ENCODE results near the gene SHLD1.

The SHLD1 gene

DNA sequence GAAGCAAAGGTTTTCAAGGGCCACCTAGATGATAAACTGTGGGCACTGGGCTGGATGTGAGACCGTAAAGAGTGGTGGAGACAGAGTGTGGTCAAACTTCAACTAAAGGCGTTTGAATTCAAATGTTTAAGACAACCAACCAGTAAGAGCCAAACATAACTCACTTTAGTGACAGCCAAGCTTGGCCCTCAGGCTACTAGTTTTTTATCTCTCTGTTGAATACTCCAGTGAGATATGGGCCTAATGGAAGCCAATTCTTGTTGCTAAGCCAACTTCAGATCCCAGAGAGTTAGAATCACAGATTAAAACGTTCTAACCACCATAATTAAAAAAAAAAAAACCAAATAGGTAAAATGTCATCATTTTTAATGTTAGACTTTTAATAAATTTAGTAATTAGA is 142.9 kb downstream of the SHLD1 start:
- no peak for DNase-seq (ENCODE audit: low spot score)

DNA sequence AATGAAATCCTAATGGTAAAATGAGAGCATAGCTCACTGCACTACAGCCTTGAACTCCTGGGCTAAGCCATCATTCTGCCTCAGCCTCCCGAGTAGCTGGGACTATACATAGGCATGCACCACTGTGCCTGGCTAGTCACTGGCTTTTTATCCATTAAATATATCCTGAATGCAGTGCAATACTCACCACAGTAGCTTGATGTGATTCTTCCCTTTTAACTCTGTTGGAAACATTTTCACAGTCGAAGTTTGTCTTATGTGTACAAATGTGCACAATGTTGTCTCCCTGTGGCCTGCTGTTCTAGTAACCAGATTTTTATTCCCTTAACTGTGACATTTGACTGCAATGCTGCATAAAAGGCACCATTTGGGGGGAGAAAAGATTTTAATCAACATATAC is 143.4 kb downstream of the SHLD1 start:
- no peak for DNase-seq (ENCODE audit: low spot score)

DNA sequence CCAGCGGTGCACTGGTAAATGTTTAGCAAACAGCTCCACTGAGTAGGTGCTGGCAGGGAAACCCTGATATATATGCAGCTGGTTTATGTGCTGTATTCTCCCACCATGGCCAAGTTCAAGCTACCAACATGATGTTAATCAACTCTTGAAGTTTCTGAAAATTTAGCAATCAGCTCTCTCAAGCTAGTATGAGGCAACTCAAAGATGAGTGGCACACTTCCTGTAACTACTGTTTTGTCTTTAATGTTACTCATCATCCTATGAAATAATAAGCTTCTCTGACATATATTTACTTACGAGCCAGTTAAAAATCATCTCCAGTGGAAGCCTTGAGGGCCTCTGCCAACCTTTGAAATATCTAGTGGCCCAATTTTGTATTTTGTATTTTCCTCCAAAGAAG is 145.4 kb downstream of the SHLD1 start:
- DNase-seq (ENCODE audit: low spot score) = no peak

DNA sequence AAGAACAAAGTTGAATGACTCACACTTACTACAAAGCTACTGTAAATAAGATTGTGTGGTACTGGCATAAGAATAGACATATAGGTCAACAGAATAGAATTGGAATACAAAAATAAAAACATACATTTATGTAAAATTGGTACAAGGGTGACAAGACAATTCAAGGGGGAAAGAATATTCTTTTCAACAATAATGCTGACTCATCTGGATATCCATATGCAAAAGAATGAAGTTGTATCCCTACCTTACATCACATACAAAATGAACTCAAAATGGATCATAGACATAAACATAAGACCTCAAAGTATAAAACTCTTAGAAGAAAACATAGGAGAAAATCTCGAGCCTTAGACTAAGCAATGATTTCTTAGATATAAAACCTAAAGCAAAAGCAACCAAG is 149.2 kb downstream of the SHLD1 start:
- no peak for DNase-seq (ENCODE audit: low spot score)

DNA sequence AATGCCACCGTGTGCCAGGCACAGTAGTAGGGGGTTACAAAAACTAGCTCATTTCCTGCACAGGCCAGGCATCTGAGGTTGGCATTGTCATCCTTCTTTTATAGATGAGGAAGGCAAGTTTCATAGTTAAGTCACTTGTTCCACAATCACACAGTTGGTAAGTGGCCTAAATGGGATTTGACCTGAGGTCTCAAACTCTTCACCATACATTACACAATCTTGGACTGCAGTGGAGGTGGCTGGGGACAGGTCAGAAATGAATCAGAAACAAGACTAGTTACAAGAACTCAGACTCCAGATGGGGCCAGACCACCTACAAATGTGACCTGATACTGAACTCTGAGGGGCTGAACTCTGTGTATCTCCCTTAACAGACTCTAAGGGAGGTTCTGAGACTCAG is 150.7 kb downstream of the SHLD1 start:
- DNase-seq (ENCODE audit: low spot score) = no peak

DNA sequence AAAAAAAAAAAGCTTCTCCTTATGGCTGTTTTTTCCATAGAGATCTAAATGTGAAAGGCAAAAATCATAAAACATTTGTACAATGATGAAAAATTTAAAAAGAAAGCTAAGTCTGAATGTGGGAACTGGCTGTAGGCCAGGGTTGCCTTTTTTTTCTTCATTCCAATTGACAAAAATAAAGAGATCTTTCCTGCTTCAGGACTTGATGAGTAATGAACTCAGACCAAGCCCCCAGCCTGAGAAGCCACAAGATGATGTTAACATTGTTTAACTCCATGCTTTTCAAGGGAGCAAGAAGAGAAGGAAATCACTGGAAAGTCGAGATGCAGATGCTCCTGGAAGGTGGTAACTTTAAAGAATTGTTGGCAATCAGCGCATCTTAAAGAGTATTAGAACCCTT is 158.8 kb downstream of the SHLD1 start:
- no peak for DNase-seq (ENCODE audit: low spot score)

DNA sequence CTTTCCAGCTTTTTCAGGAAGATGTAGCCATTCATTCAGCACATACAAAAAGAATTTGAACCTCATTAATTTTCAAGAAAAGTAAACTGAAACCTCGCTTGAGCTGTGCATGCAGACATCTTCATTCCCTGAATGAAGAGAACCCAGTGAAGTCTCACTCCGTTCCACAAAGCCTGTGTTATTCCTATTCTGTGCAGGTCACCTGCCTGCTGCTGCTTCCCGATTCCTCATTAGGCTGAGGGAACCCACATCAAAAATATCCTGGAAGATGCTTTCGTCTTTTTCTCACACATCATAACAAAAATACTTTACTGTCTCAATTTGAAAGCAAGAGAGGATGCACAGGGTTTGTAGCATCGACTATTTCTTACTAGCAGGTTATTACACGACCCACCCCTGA is 160.0 kb downstream of the SHLD1 start:
- DNase-seq (ENCODE audit: low spot score) = no peak

DNA sequence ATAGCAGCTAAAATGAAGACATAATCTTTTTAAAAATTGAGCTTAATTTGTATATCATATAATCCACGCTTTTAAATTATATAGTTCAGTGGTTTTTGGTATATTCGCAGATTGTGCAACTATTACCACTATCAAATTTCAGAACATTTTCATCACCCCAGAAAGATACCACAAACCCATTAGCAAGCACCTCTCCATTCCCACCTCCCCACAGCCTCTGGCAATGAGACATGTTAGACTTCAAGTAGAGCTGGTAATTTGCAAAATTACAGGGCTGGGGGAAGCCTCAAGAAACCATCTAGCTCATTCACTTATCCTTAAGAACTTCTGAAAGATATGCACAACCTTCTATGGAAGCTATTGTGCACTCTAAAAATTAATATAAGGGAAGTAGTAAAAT is 163.0 kb downstream of the SHLD1 start:
- no peak for DNase-seq (ENCODE audit: low spot score)
